NCI-H1105 treated with DMSO at 0.1 percent for 48 hours (cell line): ENCODE measurements around the gene DDI1.
"Not testable (repeated sequence)": the region's sequence is repeated elsewhere in the genome, so short reads cannot be mapped to it uniquely, and the experiment has no call there.

Experiments
- DNase-seq: peaks from one replicate; lab custom pipeline; 2025; lab: John Stamatoyannopoulos, UW

The DDI1 gene

GRCh38 chr11:104041792-104042191 is 5.4 kb downstream of the DDI1 start:
- no peak for DNase-seq

GRCh38 chr11:104043142-104043541 is 6.7 kb downstream of the DDI1 start:
- DNase-seq = no peak

- DNase-seq = no peak
Observed at GRCh38 chr11:104043678-104044239, 7.3 kb downstream of the DDI1 start.

- DNase-seq = no peak
Observed at GRCh38 chr11:104046331-104046730, 9.9 kb downstream of the DDI1 start.

- DNase-seq = not testable (repeated sequence)
Observed at GRCh38 chr11:104046858-104047257, 10.4 kb downstream of the DDI1 start.

- no peak for DNase-seq
Observed at GRCh38 chr11:104049116-104049515, 12.7 kb downstream of the DDI1 start.

GRCh38 chr11:104051778-104052177 is 15.3 kb downstream of the DDI1 start:
- DNase-seq = no peak

- DNase-seq = no peak
Observed at GRCh38 chr11:104053743-104054478, 17.5 kb downstream of the DDI1 start.

GRCh38 chr11:104054911-104055529 is 18.6 kb downstream of the DDI1 start:
- DNase-seq = no peak

GRCh38 chr11:104055596-104055995 is 19.2 kb downstream of the DDI1 start:
- no peak for DNase-seq

- no peak for DNase-seq
Observed at GRCh38 chr11:104057908-104058307, 21.5 kb downstream of the DDI1 start.

GRCh38 chr11:104058680-104059079 is 22.2 kb downstream of the DDI1 start:
- DNase-seq = no peak

GRCh38 chr11:104060004-104060794 is 23.8 kb downstream of the DDI1 start:
- DNase-seq = no peak

GRCh38 chr11:104060820-104061219 is 24.4 kb downstream of the DDI1 start:
- DNase-seq = no peak

- no peak for DNase-seq
Observed at GRCh38 chr11:104061853-104062521, 25.5 kb downstream of the DDI1 start.

GRCh38 chr11:104064034-104064630 is 27.7 kb downstream of the DDI1 start:
- no peak for DNase-seq

GRCh38 chr11:104067534-104067933 is 31.1 kb downstream of the DDI1 start:
- DNase-seq = no peak

- DNase-seq = no peak
Observed at GRCh38 chr11:104073950-104074705, 37.7 kb downstream of the DDI1 start.

GRCh38 chr11:104075091-104075490 is 38.7 kb downstream of the DDI1 start:
- no peak for DNase-seq

GRCh38 chr11:104075706-104076105 is 39.3 kb downstream of the DDI1 start:
- DNase-seq = no peak

- DNase-seq = no peak
Observed at GRCh38 chr11:104076455-104076854, 40.0 kb downstream of the DDI1 start.
